ENCODE data around the gene OMD.

OMD gene

DNA sequence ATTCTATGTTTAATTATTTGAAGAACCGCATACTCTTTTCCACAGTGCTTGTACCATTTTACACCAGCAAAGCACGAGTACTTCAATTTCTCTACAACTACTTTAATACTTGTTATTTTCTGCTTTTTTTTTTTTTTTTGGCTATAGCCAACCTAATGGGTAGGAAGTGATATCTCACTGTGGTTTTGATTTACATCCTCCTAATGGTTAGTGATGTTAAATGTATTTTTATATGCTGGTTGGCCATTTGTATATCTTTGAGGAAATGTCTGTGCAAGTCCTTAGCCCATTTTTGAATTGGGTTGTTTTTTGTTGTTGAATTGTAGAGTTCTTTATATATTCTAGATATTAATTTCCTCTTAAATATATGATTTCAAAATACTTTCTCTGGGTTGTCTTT lies 42.5 kb downstream of the OMD start:
- H3K27me3 ChIP-seq: no peaks in the 10 kb centered on the region
- no peaks in the 10 kb centered on the region for H3K36me3 ChIP-seq
- no peaks in the 10 kb centered on the region for H3K9me3 ChIP-seq
- TF ChIP-seq, protein P1, sequence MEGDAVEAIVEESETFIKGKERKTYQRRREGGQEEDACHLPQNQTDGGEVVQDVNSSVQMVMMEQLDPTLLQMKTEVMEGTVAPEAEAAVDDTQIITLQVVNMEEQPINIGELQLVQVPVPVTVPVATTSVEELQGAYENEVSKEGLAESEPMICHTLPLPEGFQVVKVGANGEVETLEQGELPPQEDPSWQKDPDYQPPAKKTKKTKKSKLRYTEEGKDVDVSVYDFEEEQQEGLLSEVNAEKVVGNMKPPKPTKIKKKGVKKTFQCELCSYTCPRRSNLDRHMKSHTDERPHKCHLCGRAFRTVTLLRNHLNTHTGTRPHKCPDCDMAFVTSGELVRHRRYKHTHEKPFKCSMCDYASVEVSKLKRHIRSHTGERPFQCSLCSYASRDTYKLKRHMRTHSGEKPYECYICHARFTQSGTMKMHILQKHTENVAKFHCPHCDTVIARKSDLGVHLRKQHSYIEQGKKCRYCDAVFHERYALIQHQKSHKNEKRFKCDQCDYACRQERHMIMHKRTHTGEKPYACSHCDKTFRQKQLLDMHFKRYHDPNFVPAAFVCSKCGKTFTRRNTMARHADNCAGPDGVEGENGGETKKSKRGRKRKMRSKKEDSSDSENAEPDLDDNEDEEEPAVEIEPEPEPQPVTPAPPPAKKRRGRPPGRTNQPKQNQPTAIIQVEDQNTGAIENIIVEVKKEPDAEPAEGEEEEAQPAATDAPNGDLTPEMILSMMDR (IDR thresholded peaks at IDR 0.05): no peak
- intact Hi-C loops (cut with DNase I; ENCODE audit: low total_unique reads): no loop called here
- no peak overlapping the region for H3K27ac ChIP-seq
- H3K4me1 ChIP-seq: peaks cover 0 to 27% (median 0%) of the 10 kb centered on the region in 4 donors
- no peak overlapping the region for H3K4me3 ChIP-seq
- no peak for DNase-seq

DNA sequence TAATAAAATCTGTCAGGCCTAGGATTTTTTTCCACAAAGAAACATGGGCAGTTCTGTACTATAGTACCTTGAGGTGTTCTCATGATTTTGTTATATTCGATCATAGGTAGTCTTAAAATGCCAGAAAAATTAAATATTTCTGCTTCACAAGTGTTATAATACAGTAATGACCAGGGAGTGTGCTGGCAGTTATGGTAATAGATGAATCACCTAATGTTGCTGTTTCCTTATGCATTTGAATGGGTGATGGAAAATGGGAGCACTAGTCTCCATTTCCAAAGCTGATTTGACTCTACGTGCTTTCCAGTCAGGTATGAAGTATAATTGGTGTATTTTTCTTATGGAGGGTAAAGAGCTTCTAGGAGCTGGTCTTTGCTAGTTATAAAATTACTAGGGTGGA lies 43.7 kb downstream of the OMD start:
- H3K9me3 ChIP-seq: no peaks in the 10 kb centered on the region
- no peak for DNase-seq
- H3K4me3 ChIP-seq: no peak overlapping the region
- H3K27me3 ChIP-seq: no peaks in the 10 kb centered on the region
- H3K4me1 ChIP-seq: peaks cover 0 to 19% (median 0%) of the 10 kb centered on the region in 4 donors
- TF ChIP-seq, protein P1 (IDR thresholded peaks at IDR 0.05): no peak
- intact Hi-C loops (cut with DNase I; ENCODE audit: low total_unique reads): no loop called here
- no peak overlapping the region for H3K27ac ChIP-seq
- H3K36me3 ChIP-seq: no peaks in the 10 kb centered on the region

DNA sequence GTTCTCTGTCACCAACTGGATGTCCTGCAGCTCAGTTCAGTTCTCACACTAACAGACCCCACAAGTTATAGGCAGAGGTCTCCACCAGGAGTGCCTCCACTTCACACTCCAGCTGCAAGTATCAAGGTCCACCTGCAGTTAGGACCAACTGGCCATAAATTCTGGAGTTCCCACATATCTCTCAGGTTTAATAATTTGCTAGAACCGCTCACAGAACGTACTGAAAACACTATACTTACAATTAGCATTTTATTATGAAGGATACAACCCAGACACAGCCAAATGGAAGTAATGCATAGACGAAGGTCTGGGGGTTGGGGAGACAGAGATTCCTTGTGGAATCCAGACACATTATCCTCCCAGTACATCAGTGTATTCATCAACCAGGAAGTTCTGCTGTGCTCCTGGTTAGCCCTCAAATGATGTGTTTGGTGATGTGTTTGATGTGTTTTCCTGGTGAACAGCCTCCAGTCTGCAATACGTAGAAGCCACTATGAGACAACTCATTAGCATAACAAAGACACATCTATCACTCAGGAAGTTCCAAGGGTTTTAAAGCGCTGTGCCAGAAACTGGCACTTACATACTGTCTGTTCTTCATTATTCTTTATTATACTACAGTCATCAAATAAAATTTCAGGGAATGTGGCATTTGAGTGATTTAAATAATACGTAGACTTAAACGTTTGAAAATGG lies 45.3 kb downstream of the OMD start:
- Histone ChIP-seq H3K9me3 (peaks cover 0 to 4% (median 0%) of the 10 kb centered on the region in 3 donors), H3K27ac (no peak overlapping the region), H3K36me3 (no peaks in the 10 kb centered on the region), H3K27me3 (no peaks in the 10 kb centered on the region), H3K4me3 (no peak overlapping the region), H3K4me1 (peaks cover 0 to 3% (median 0%) of the 10 kb centered on the region in 4 donors)
- TF ChIP-seq, protein P1 (IDR thresholded peaks at IDR 0.05): no peak
- intact Hi-C loops (cut with DNase I; ENCODE audit: low total_unique reads): no loop called here
- DNase-seq: no peak

DNA sequence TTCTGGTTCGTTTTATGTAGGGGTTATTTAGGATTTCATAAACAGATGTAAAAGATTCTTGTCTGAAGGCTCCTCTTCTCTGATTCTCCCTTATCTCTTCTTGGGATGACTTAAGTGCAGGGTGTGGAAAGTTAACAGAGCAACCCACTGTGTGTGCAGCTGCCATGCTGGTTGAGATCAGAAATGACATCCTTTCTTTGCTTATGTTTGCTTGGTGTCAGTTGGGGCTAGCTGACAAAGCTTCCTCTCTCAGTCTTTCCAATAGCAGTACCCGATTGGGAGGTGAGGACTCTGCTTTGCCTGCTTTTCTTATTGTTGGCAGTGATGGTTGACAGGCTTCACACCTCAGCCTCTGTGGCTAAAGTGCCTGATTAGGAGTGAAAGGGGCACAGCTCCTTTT lies 46.4 kb downstream of the OMD start:
- intact Hi-C loops (cut with DNase I; ENCODE audit: low total_unique reads): no loop called here
- no peak overlapping the region for H3K27ac ChIP-seq
- peaks cover 0 to 15% (median 2%) of the 10 kb centered on the region in 3 donors for H3K9me3 ChIP-seq

DNA sequence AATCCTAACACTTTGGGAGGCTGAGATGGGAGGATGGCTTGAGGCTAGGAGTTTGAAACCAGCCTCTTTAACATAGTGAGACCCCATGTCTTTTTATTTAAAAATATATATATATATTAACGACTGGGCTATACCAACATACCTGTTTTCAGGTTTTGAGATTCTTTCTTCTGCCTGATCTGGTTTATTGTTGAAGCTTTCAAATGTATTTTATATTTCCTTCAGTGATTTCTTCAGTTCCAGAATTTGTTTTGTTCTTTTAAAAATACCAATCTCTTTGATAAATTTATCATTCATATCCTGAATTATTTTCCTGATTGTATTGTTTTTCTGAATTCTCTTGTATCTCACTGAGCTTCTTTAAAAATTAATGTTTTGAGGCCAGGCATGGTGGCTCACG lies 51.1 kb downstream of the OMD start:
- Histone ChIP-seq H3K4me1 (no peaks in the 10 kb centered on the region), H3K4me3 (no peak overlapping the region), H3K27me3 (no peaks in the 10 kb centered on the region), H3K36me3 (no peaks in the 10 kb centered on the region), H3K9me3 (peaks cover 0 to 21% (median 4%) of the 10 kb centered on the region in 3 donors), H3K27ac (no peak overlapping the region)
- intact Hi-C loops (cut with DNase I; ENCODE audit: low total_unique reads): no loop called here
- DNase-seq: no peak
- TF ChIP-seq, protein P1 (IDR thresholded peaks at IDR 0.05): no peak

More for the DNA sequence above, 46.4 kb downstream of the OMD start:
- Histone ChIP-seq H3K4me3 (no peak overlapping the region), H3K27me3 (no peaks in the 10 kb centered on the region), H3K36me3 (no peaks in the 10 kb centered on the region), H3K4me1 (no peaks in the 10 kb centered on the region)
- TF ChIP-seq, protein P1 (IDR thresholded peaks at IDR 0.05): no peak
- DNase-seq: no peak
